Memory B cell (primary cell): ENCODE results near the gene KISS1R.

Source experiments
- ATAC-seq: fragments of 150-1000 bp; cut with Tn5 transposase; 2 replicates; pipeline ENCODE4 v1.10.0; 2021; ENCODE audit warnings: low read depth, mild to moderate bottlenecking, moderate library complexity
- DNase-seq, 2 donors: peaks; one replicate each; pipeline ENCODE4 v3.0.0; 2022; ENCODE audit warnings: low spot score in 2 of 2
- H3K27ac Mint-ChIP-seq: one replicate; pipeline ENCODE4 v1.8.0; 2022; ENCODE audit warnings: mild to moderate bottlenecking, moderate library complexity, mixed read lengths
- H3K27me3 Mint-ChIP-seq: one replicate; pipeline ENCODE4 v1.8.0; 2022; ENCODE audit warnings: mixed read lengths
- H3K36me3 Mint-ChIP-seq: one replicate; pipeline ENCODE4 v1.8.0; 2022; ENCODE audit warnings: mild to moderate bottlenecking, mixed read lengths
- H3K4me1 Mint-ChIP-seq: one replicate; pipeline ENCODE4 v1.8.0; 2022; ENCODE audit warnings: mixed read lengths
- H3K4me3 Mint-ChIP-seq: one replicate; pipeline ENCODE4 v1.8.0; 2022; ENCODE audit warnings: mild to moderate bottlenecking, moderate library complexity, mixed read lengths
- H3K9me3 Mint-ChIP-seq: one replicate; pipeline ENCODE4 v1.8.0; 2022; ENCODE audit warnings: mixed read lengths

The KISS1R gene

GRCh38 chr19:900302-901111 lies 16.6 kb upstream of the KISS1R start:
- Mint-ChIP-seq H3K36me3 (peaks cover 20% of the 10 kb centered on the region), H3K9me3 (no peaks in the 10 kb centered on the region), H3K4me3 (no peak overlapping the region), H3K4me1 (peaks cover 10% of the 10 kb centered on the region), H3K27me3 (no peaks in the 10 kb centered on the region), H3K27ac (peak overlapping the region; percentile 73)
- DNase-seq (no peak), ATAC-seq (peak; percentile 28)

- no peak overlapping the region for H3K4me3 Mint-ChIP-seq
- DNase-seq = no peak
- ATAC-seq = no peak
Measured at GRCh38 chr19:901216-902092, 15.7 kb upstream of the KISS1R start.

GRCh38 chr19:902093-902370 lies 15.1 kb upstream of the KISS1R start:
- no peak for ATAC-seq
- H3K4me3 Mint-ChIP-seq = no peak overlapping the region
- no peaks in the 10 kb centered on the region for H3K9me3 Mint-ChIP-seq
- no peak overlapping the region for H3K27ac Mint-ChIP-seq
- no peaks in the 10 kb centered on the region for H3K27me3 Mint-ChIP-seq
- no peak for DNase-seq
- H3K36me3 Mint-ChIP-seq = peaks cover 16% of the 10 kb centered on the region
- H3K4me1 Mint-ChIP-seq = peaks cover 13% of the 10 kb centered on the region

More at GRCh38 chr19:901216-902092, 15.7 kb upstream of the KISS1R start:
- H3K4me1 Mint-ChIP-seq = peaks cover 10% of the 10 kb centered on the region
- no peaks in the 10 kb centered on the region for H3K27me3 Mint-ChIP-seq
- peaks cover 18% of the 10 kb centered on the region for H3K36me3 Mint-ChIP-seq
- H3K9me3 Mint-ChIP-seq = no peaks in the 10 kb centered on the region
- H3K27ac Mint-ChIP-seq = no peak overlapping the region

GRCh38 chr19:902446-903226 lies 14.5 kb upstream of the KISS1R start:
- no peak overlapping the region for H3K4me3 Mint-ChIP-seq
- no peak overlapping the region for H3K27ac Mint-ChIP-seq

GRCh38 chr19:903266-903797 lies 13.8 kb upstream of the KISS1R start:
- H3K27ac Mint-ChIP-seq = no peak overlapping the region
- no peak for ATAC-seq
- H3K9me3 Mint-ChIP-seq = no peaks in the 10 kb centered on the region
- H3K4me3 Mint-ChIP-seq = no peak overlapping the region
- H3K4me1 Mint-ChIP-seq = peaks cover 19% of the 10 kb centered on the region
- no peak for DNase-seq
- H3K36me3 Mint-ChIP-seq = peaks cover 16% of the 10 kb centered on the region
- H3K27me3 Mint-ChIP-seq = no peaks in the 10 kb centered on the region

More at GRCh38 chr19:902446-903226, 14.5 kb upstream of the KISS1R start:
- no peaks in the 10 kb centered on the region for H3K9me3 Mint-ChIP-seq
- DNase-seq (no peak), ATAC-seq (no peak)
- no peaks in the 10 kb centered on the region for H3K27me3 Mint-ChIP-seq
- peaks cover 19% of the 10 kb centered on the region for H3K4me1 Mint-ChIP-seq
- peaks cover 16% of the 10 kb centered on the region for H3K36me3 Mint-ChIP-seq

GRCh38 chr19:904545-904944 lies 12.6 kb upstream of the KISS1R start:
- Mint-ChIP-seq H3K9me3 (no peaks in the 10 kb centered on the region), H3K36me3 (peaks cover 15% of the 10 kb centered on the region), H3K4me1 (peaks cover 21% of the 10 kb centered on the region), H3K27me3 (no peaks in the 10 kb centered on the region), H3K27ac (peak overlapping the region; percentile 100), H3K4me3 (no peak overlapping the region)
- DNase-seq = no peak
- no peak for ATAC-seq

GRCh38 chr19:906480-906879 lies 10.7 kb upstream of the KISS1R start:
- Mint-ChIP-seq H3K27ac (peak overlapping the region; percentile 100), H3K9me3 (no peaks in the 10 kb centered on the region), H3K36me3 (peaks cover 15% of the 10 kb centered on the region), H3K4me1 (peaks cover 19% of the 10 kb centered on the region), H3K4me3 (peak overlapping the region; percentile 82), H3K27me3 (no peaks in the 10 kb centered on the region)
- ATAC-seq = peak; percentile 21
- peak in 1 of 2 donors; percentile 52 for DNase-seq

- no peaks in the 10 kb centered on the region for H3K27me3 Mint-ChIP-seq
- DNase-seq (peak; percentile 69 to 74), ATAC-seq (peak; percentile 42)
- H3K4me3 Mint-ChIP-seq = peak overlapping the region; percentile 82
- no peaks in the 10 kb centered on the region for H3K9me3 Mint-ChIP-seq
- H3K27ac Mint-ChIP-seq = peak overlapping the region; percentile 100
- peaks cover 19% of the 10 kb centered on the region for H3K4me1 Mint-ChIP-seq
- peaks cover 15% of the 10 kb centered on the region for H3K36me3 Mint-ChIP-seq
Measured at GRCh38 chr19:907183-907853, 9.8 kb upstream of the KISS1R start.

- DNase-seq = peak in 1 of 2 donors; percentile 49
- peaks cover 24% of the 10 kb centered on the region for H3K4me1 Mint-ChIP-seq
- no peaks in the 10 kb centered on the region for H3K9me3 Mint-ChIP-seq
- peaks cover 9% of the 10 kb centered on the region for H3K36me3 Mint-ChIP-seq
- no peak for ATAC-seq
- H3K27me3 Mint-ChIP-seq = no peaks in the 10 kb centered on the region
- peak overlapping the region; percentile 70 for H3K4me3 Mint-ChIP-seq
- peak overlapping the region; percentile 94 for H3K27ac Mint-ChIP-seq
Measured at GRCh38 chr19:911197-912033, 5.7 kb upstream of the KISS1R start.

- no peaks in the 10 kb centered on the region for H3K27me3 Mint-ChIP-seq
Measured at GRCh38 chr19:912181-913079, 4.7 kb upstream of the KISS1R start.

GRCh38 chr19:913080-913748 lies 3.9 kb upstream of the KISS1R start, which contains the start of gene R3HDM4:
TSS of gene R3HDM4 (minus strand) at chr19:913219. CDS start at chr19:913157, 62 bp downstream.
- DNase-seq = peak in 1 of 2 donors; percentile 79
- H3K27ac Mint-ChIP-seq = peak within 1 kb of the TSS; percentile 94
- H3K4me1 Mint-ChIP-seq = peaks cover 15% of the 10 kb centered on the region
- H3K9me3 Mint-ChIP-seq = no peaks in the 10 kb centered on the region
- H3K4me3 Mint-ChIP-seq = peak within 1 kb of the TSS; percentile 97
- no peaks in the 10 kb centered on the region for H3K27me3 Mint-ChIP-seq
- H3K36me3 Mint-ChIP-seq = peaks cover 6% of the 10 kb centered on the region
- peak; percentile 44 for ATAC-seq

More at GRCh38 chr19:912181-913079, 4.7 kb upstream of the KISS1R start:
- Mint-ChIP-seq H3K4me1 (peaks cover 18% of the 10 kb centered on the region), H3K9me3 (no peaks in the 10 kb centered on the region), H3K27ac (peak overlapping the region; percentile 94), H3K36me3 (peaks cover 6% of the 10 kb centered on the region), H3K4me3 (peak overlapping the region; percentile 97)
- ATAC-seq (peak; percentile 7), DNase-seq (peak; percentile 53 to 78)
